GM23338 (cell line): ENCODE measurements around the gene ZNF525. TPM values are rescaled to one million over a fixed set of nuclear protein-coding genes. Genes with fewer than 3 reads are reported as not detected.
"Not testable (repeated sequence)": the region's sequence is repeated elsewhere in the genome, so short reads cannot be mapped to it uniquely, and the experiment has no call there.

ENCODE experiments used
- ATAC-seq: fragments of 200-7000 bp; cut with Tn5 transposase; 3 replicates; pipeline ENCODE4 v1.9.1; 2020
- DNase-seq: peaks from one replicate; pipeline ENCODE4 v3.0.0-alpha.2; 2015; ENCODE audit warnings: low spot score
- H2AFZ ChIP-seq: fragments of 200-600 bp; sonication (generic); 2 replicates; pipeline ENCODE4 v1.8.0; 2016; ENCODE audit warnings: antibody characterized with exemption, mild to moderate bottlenecking, moderate library complexity
- H3F3A ChIP-seq: fragments of 200-600 bp; sonication (generic); replicated peaks from 2 replicates; pipeline ENCODE4 v1.8.0; 2017; ENCODE audit warnings: antibody characterized with exemption, mixed run types, low read depth
- H3K27ac ChIP-seq: fragments of 200-600 bp; sonication (generic); 2 replicates; pipeline ENCODE4 v1.6.1; 2016; ENCODE audit warnings: low read depth
- H3K27me3 ChIP-seq: fragments of 200-600 bp; sonication (generic); 2 replicates; pipeline ENCODE4 v1.8.0; 2016; ENCODE audit warnings: mild to moderate bottlenecking, mixed run types, moderate library complexity; ENCODE audit not compliant: insufficient read depth
- H3K36me3 ChIP-seq: fragments of 200-600 bp; sonication (generic); 2 replicates; pipeline ENCODE4 v1.8.0; 2016; ENCODE audit warnings: mild to moderate bottlenecking; ENCODE audit not compliant: insufficient read depth
- H3K4me1 ChIP-seq: fragments of 200-600 bp; sonication (generic); 2 replicates; pipeline ENCODE4 v1.8.0; 2016; ENCODE audit warnings: mild to moderate bottlenecking, moderate library complexity; ENCODE audit not compliant: insufficient read depth
- H3K4me2 ChIP-seq: fragments of 200-600 bp; sonication (generic); 2 replicates; pipeline ENCODE4 v1.7.1; 2017; ENCODE audit warnings: mixed run types
- H3K4me3 ChIP-seq: fragments of 200-600 bp; sonication (generic); 2 replicates; pipeline ENCODE4 v1.6.1; 2016; ENCODE audit warnings: mixed run types
- H3K79me2 ChIP-seq: fragments of 200-600 bp; sonication (generic); replicated peaks from 2 replicates; pipeline ENCODE4 v1.8.0; 2017; ENCODE audit warnings: mild to moderate bottlenecking; ENCODE audit not compliant: insufficient read depth
- H3K9me2 ChIP-seq: fragments of 200-600 bp; sonication (generic); 2 replicates; pipeline ENCODE4 v1.8.0; 2017; ENCODE audit not compliant: insufficient read depth
- H4K20me1 ChIP-seq: fragments of 200-600 bp; sonication (generic); replicated peaks from 2 replicates; pipeline ENCODE4 v1.8.0; 2017; ENCODE audit warnings: mild to moderate bottlenecking; ENCODE audit not compliant: insufficient read depth
- H3K27ac Mint-ChIP-seq: 2 replicates; pipeline ENCODE4 v1.8.0; 2020; ENCODE audit warnings: inconsistent platforms, mild to moderate bottlenecking, moderate library complexity, mixed read lengths
- H3K27me3 Mint-ChIP-seq: 3 replicates; pipeline ENCODE4 v1.8.0; 2022; ENCODE audit warnings: low read depth, mild to moderate bottlenecking, moderate library complexity, mixed read lengths, inconsistent platforms; ENCODE audit not compliant: insufficient read depth, poor library complexity
- H3K36me3 Mint-ChIP-seq: 3 replicates; pipeline ENCODE4 v1.8.0; 2021; ENCODE audit warnings: low read depth, mild to moderate bottlenecking, inconsistent platforms, moderate library complexity, mixed read lengths
- H3K4me1 Mint-ChIP-seq: 3 replicates; pipeline ENCODE4 v1.8.0; 2020; ENCODE audit warnings: mild to moderate bottlenecking, inconsistent platforms, mixed read lengths
- H3K4me3 Mint-ChIP-seq: 3 replicates; pipeline ENCODE4 v1.8.0; 2021; ENCODE audit warnings: moderate library complexity, mild to moderate bottlenecking, inconsistent platforms, mixed read lengths
- H3K9me3 Mint-ChIP-seq: 3 replicates; pipeline ENCODE4 v1.8.0; 2020; ENCODE audit warnings: moderate library complexity, mild to moderate bottlenecking, inconsistent platforms, mixed read lengths
- CTCF ChIP-seq, 2 experiments: fragments of 200-600 bp in 1 of 2; sonication (generic) in 1 of 2; conservative IDR thresholded peaks; 2 replicates each; pipeline versions ENCODE4 v1.5.1 to v1.6.1; 2016 to 2017; ENCODE audit warnings: antibody characterized with exemption in 2 of 2, low read depth in 2 of 2, mild to moderate bottlenecking in 2 of 2, moderate library complexity in 1 of 2
- REST ChIP-seq: IDR thresholded peaks from one replicate; pipeline ENCODE4 v1.6.1; 2018; ENCODE audit warnings: antibody characterized with exemption; ENCODE audit not compliant: unreplicated experiment
- ZNF462 ChIP-seq: fragments of 250-450 bp; sonication (Bioruptor Pico); IDR thresholded peaks from 2 replicates; pipeline ENCODE4 v1.5.0; 2020; ENCODE audit warnings: mild to moderate bottlenecking, moderate library complexity
- polyA plus RNA-seq: library from polyadenylated mRNA; unstranded; fragments of >200 nt; fragmentation: Nextera tagmentation; extraction: Ambion mirVana; gene quantifications from 2 replicates; pipeline ENCODE4 v1.2.1, GENCODE V29; 2016
- total RNA-seq: library from RNA; depleted of rRNA; stranded (reverse); fragments of >200 nt; shearing (Covaris generic); gene quantifications from 2 replicates; pipeline ENCODE4 v1.2.3, GENCODE V29; 2014

ZNF525 gene
- total and polyA plus RNA-seq, 2 experiments from 2014 or later: 39.3 to 99.8 TPM

GRCh38 chr19:53333463-53334449 lies 31.7 kb upstream of the ZNF525 start, which contains the start of gene ZNF845 (continued):
- no peak for TF ChIP-seq ZNF462 (CRISPR knock-in tag)

GRCh38 chr19:53344403-53344802 lies 21.1 kb upstream of the ZNF525 start:
- H3K27ac ChIP-seq, ATAC-seq, H4K20me1 ChIP-seq, H2AFZ ChIP-seq, H3K27me3 Mint-ChIP-seq, H3F3A ChIP-seq, H3K4me1 ChIP-seq, H3K79me2 ChIP-seq, H3K27me3 ChIP-seq, H3K27ac Mint-ChIP-seq, H3K4me3 ChIP-seq, H3K4me2 ChIP-seq, H3K4me1 Mint-ChIP-seq, H3K9me2 ChIP-seq, H3K4me3 Mint-ChIP-seq, DNase-seq: not testable (repeated sequence)
- H3K36me3 ChIP-seq: peaks cover 36% of the 10 kb centered on the region
- H3K9me3 Mint-ChIP-seq: peaks cover 18% of the 10 kb centered on the region
- H3K36me3 Mint-ChIP-seq: peaks cover 74% of the 10 kb centered on the region

- Histone ChIP-seq H3K4me1 (no peaks in the 10 kb centered on the region), H4K20me1 (no peaks in the 10 kb centered on the region), H3K36me3 (peaks cover 46% of the 10 kb centered on the region), H3F3A (no peaks in the 10 kb centered on the region), H2AFZ (no peak overlapping the region), H3K9me2 (no peaks in the 10 kb centered on the region), H3K27me3 (no peaks in the 10 kb centered on the region), H3K4me2 (no peak overlapping the region), H3K79me2 (no peaks in the 10 kb centered on the region), H3K4me3 (no peak overlapping the region), H3K27ac (no peak overlapping the region)
- Mint-ChIP-seq H3K27me3 (peaks cover 3% of the 10 kb centered on the region), H3K4me3 (no peak overlapping the region), H3K9me3 (peaks cover 88% of the 10 kb centered on the region), H3K36me3 (peaks cover 73% of the 10 kb centered on the region), H3K27ac (no peak overlapping the region), H3K4me1 (no peaks in the 10 kb centered on the region)
- ATAC-seq (no peak), DNase-seq (no peak)
- TF ChIP-seq REST (no peak), CTCF (conservative IDR thresholded peaks at IDR 0.05; ENCODE audit: low read depth in 2 of 2) (no peak)
These were observed 9.8 kb upstream of the ZNF525 start for GRCh38 chr19:53355739-53356138.
